GM12874 (cell line): Measurements from ENCODE around the gene CBFA2T3.

Source experiments
- TF ChIP-seq, protein P1 (sequence below): IDR thresholded peaks from 2 replicates; pipeline ENCODE4 v1.5.1; 2011; ENCODE audit warnings: low read depth, mild to moderate bottlenecking, control low read depth, low read length, moderate library complexity; ENCODE audit not compliant: insufficient read depth

Gene CBFA2T3

DNA sequence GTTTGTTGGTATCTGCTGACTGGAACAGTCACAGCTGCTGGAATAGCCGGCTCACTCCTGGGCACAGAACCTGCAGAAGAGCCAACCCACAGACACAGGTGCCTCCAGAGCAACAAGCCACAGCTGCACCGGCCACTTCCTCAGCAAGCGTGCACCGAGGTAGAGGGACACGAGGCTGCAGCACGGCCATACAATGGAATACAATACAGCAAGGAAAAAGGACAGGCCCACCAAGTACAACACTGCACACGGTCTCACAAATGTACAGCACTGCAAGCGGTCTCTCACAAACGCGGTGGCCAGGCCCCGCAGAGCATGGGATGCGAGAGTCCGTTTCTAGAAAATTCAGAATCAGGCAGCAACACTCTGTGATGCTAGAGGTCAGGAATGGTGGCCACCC is 63.1 kb downstream of the CBFA2T3 start:
- TF ChIP-seq, protein P1, sequence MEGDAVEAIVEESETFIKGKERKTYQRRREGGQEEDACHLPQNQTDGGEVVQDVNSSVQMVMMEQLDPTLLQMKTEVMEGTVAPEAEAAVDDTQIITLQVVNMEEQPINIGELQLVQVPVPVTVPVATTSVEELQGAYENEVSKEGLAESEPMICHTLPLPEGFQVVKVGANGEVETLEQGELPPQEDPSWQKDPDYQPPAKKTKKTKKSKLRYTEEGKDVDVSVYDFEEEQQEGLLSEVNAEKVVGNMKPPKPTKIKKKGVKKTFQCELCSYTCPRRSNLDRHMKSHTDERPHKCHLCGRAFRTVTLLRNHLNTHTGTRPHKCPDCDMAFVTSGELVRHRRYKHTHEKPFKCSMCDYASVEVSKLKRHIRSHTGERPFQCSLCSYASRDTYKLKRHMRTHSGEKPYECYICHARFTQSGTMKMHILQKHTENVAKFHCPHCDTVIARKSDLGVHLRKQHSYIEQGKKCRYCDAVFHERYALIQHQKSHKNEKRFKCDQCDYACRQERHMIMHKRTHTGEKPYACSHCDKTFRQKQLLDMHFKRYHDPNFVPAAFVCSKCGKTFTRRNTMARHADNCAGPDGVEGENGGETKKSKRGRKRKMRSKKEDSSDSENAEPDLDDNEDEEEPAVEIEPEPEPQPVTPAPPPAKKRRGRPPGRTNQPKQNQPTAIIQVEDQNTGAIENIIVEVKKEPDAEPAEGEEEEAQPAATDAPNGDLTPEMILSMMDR: no peak

- TF ChIP-seq, protein P1: no peak
Observed at GRCh38 chr16:88913001-88913612, 63.9 kb downstream of the CBFA2T3 start.

- TF ChIP-seq, protein P1: no peak
Observed at GRCh38 chr16:88912556-88912955, 64.5 kb downstream of the CBFA2T3 start.

DNA sequence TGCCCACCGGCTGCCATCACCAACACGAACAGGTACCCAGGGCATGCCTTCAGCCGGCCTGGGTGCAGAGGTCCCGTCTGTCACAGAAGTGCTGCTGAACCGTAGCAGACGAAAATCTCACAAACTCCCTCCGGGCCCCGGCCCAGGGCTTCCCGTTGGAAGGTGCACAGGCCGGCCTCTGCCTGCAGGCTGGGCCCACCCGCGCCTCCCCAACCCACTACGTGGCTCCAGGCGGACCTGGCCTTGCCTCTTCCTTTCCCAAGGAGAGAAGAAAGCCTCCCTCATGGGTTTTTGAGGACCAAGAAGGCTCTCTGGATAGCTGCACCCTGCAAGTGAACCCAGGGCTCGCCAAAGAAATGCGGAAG is 65.1 kb downstream of the CBFA2T3 start:
- TF ChIP-seq, protein P1: no peak

DNA sequence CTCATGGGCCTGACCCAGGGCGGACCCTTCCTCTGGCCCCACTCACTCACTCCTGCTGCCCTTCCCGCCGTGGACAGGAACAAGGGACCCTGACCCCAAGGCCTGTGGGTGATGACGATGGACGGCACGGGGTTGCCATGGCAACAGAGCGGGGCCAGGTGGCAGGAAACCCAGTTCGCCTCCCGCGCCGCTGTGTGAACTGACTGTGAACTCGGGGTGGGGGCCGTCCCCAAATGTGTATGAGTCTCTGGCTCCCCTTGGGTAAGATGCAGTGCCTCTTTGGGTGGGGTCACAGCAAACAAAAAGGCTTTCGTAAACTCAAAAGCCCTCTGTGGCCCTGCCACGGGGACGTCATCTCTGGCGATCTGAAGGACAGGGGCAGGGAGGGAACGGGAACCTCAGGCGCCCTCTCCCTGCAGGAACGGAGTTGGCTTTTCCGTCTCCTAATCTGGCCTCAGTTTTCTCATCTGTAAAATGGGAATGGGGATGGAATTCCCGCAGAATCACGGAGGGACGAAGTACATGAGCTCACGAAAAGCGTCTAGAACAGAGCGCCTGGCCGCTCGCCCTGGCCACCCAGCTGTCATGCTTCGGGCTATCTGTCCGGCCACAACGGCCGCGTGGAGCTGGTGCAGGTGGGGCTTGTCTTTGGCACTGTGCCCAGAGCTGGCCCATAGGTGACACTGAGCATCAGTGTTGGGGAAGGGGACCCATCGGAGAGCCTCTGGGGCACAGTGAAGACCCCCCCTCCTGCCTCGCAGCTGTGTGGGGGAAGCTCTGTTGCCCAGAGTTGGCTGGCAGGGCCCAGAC is 65.7 kb downstream of the CBFA2T3 start:
- TF ChIP-seq, protein P1: no peak

GRCh38 chr16:88910284-88911135 is 66.5 kb downstream of the CBFA2T3 start:
- TF ChIP-seq, protein P1: no peak
